ENCODE data around the gene CIDEB.

CIDEB gene

GRCh38 chr14:24338843-24339242 is 31.1 kb upstream of the CIDEB start:
- Histone ChIP-seq H3K9me3 (ENCODE audit: insufficient read depth, low read length, severe bottlenecking) (no peaks in the 10 kb centered on the region), H2AFZ (ENCODE audit: low read depth, low read length) (no peak overlapping the region), H3K36me3 (ENCODE audit: insufficient read depth, low read length) (no peaks in the 10 kb centered on the region), H3K4me3 (ENCODE audit: low read depth in 1 of 2, low read length in 2 of 2) (no peak overlapping the region), H3K27ac (ENCODE audit: low read length) (no peak overlapping the region), H4K20me1 (ENCODE audit: insufficient read depth, low read length) (0 out of 2 replicates have a peak, but pooled peaks cover 3% of the 10 kb centered on the region), H3K9ac (ENCODE audit: low read depth, low read length) (no peak overlapping the region), H3K4me2 (ENCODE audit: insufficient read depth, low read length) (no peak overlapping the region), H3K27me3 (ENCODE audit: insufficient read depth, low read length, poor library complexity) (peaks cover 21% of the 10 kb centered on the region), H3K79me2 (ENCODE audit: insufficient read depth, low read length) (no peaks in the 10 kb centered on the region), H3K4me1 (ENCODE audit: insufficient read depth, low read length) (peaks cover 3% of the 10 kb centered on the region)
- TF ChIP-seq EZH2 (IDR thresholded peaks at IDR 0.05; ENCODE audit: borderline replicate concordance, low read depth, low read length, severe bottlenecking) = no peak
- no peak for TF ChIP-seq CTCF (IDR thresholded peaks at IDR 0.05; ENCODE audit: borderline replicate concordance, extremely low read depth, low read length, poor library complexity, severe bottlenecking)
- DNase-seq = no peak
- ATAC-seq (ENCODE audit: insufficient read depth, low read depth) = no peak

GRCh38 chr14:24337824-24338175 is 30.0 kb upstream of the CIDEB start:
- Histone ChIP-seq H3K27ac (ENCODE audit: low read length) (no peak overlapping the region), H3K27me3 (ENCODE audit: insufficient read depth, low read length, poor library complexity) (peaks cover 28% of the 10 kb centered on the region), H3K4me3 (ENCODE audit: low read depth in 1 of 2, low read length in 2 of 2) (no peak overlapping the region), H3K9me3 (ENCODE audit: insufficient read depth, low read length, severe bottlenecking) (no peaks in the 10 kb centered on the region), H3K79me2 (ENCODE audit: insufficient read depth, low read length) (no peaks in the 10 kb centered on the region), H3K36me3 (ENCODE audit: insufficient read depth, low read length) (no peaks in the 10 kb centered on the region), H2AFZ (ENCODE audit: low read depth, low read length) (no peak overlapping the region), H3K4me2 (ENCODE audit: insufficient read depth, low read length) (no peak overlapping the region), H4K20me1 (ENCODE audit: insufficient read depth, low read length) (peaks cover 6% of the 10 kb centered on the region), H3K4me1 (ENCODE audit: insufficient read depth, low read length) (peaks cover 10% of the 10 kb centered on the region), H3K9ac (ENCODE audit: low read depth, low read length) (no peak overlapping the region)
- TF ChIP-seq CTCF (IDR thresholded peaks at IDR 0.05; ENCODE audit: borderline replicate concordance, extremely low read depth, low read length, poor library complexity, severe bottlenecking) (no peak), EZH2 (IDR thresholded peaks at IDR 0.05; ENCODE audit: borderline replicate concordance, low read depth, low read length, severe bottlenecking) (no peak)
- ATAC-seq (ENCODE audit: insufficient read depth, low read depth) = no peak
- DNase-seq = no peak

DNA sequence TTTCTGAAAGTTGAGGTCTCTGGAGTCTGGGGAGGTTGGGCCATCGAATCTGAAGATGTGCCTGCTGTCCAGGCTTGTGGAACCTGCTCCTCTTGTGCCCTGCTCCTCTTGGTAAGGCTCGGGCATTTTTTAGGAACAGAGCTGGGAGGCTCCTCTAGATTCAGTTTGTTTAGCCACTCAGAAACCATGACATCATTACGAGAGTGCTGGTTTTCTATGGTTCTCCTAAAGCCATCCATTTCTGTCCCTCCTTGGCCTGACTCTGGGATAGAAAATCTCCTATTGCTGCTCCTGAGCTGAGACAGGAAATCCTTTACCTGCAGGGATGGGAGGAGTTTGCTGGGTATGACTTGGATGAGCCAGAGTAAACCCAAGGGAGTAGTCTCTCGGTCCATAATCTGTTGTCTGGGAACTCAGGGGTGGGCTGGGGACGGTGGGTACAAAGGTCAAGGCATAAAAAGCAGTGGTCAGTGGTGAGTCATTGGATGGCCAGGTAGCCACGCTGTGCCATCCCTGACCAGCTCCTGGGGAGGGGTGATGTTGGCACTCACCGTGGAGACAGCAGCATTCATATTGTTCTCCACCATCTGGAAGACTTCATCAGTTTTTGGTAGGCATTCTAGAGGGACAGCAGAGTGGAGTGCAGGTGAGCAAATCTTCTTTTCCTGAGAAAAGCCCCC is 29.5 kb upstream of the CIDEB start:
- no peak overlapping the region for H3K9ac ChIP-seq (ENCODE audit: low read depth, low read length)
- no peak overlapping the region for H3K4me2 ChIP-seq (ENCODE audit: insufficient read depth, low read length)
- H3K4me3 ChIP-seq (ENCODE audit: low read depth in 1 of 2, low read length in 2 of 2) = no peak overlapping the region
- H2AFZ ChIP-seq (ENCODE audit: low read depth, low read length) = no peak overlapping the region
- no peak for ATAC-seq (ENCODE audit: insufficient read depth, low read depth)
- DNase-seq = no peak
- H3K27ac ChIP-seq (ENCODE audit: low read length) = no peak overlapping the region
- TF ChIP-seq CTCF (IDR thresholded peaks at IDR 0.05; ENCODE audit: borderline replicate concordance, extremely low read depth, low read length, poor library complexity, severe bottlenecking) (no peak), EZH2 (IDR thresholded peaks at IDR 0.05; ENCODE audit: borderline replicate concordance, low read depth, low read length, severe bottlenecking) (no peak)
- H3K4me1 ChIP-seq (ENCODE audit: insufficient read depth, low read length) = peaks cover 11% of the 10 kb centered on the region
- H4K20me1 ChIP-seq (ENCODE audit: insufficient read depth, low read length) = peaks cover 11% of the 10 kb centered on the region
- no peaks in the 10 kb centered on the region for H3K36me3 ChIP-seq (ENCODE audit: insufficient read depth, low read length)
- H3K79me2 ChIP-seq (ENCODE audit: insufficient read depth, low read length) = no peaks in the 10 kb centered on the region
- peaks cover 29% of the 10 kb centered on the region for H3K27me3 ChIP-seq (ENCODE audit: insufficient read depth, low read length, poor library complexity)
- H3K9me3 ChIP-seq (ENCODE audit: insufficient read depth, low read length, severe bottlenecking) = no peaks in the 10 kb centered on the region
